RWPE1 (cell line): ENCODE results near the gene CIB2.
A peak's percentile ranks its signal among the peaks of the same experiment; 100 is the strongest.

ENCODE experiments used
- CTCF ChIA-PET: fragments of 350-600 bp; sonication (Branson Sonifier 250); formaldehyde crosslinking; extraction: SDS; loops from one replicate; lab custom pipeline; 2021; lab: Yijun Ruan, JAX
- POLR2A ChIA-PET: fragments of 400-600 bp; formaldehyde crosslinking; extraction: SDS; loops from one replicate; lab custom pipeline; 2020; ENCODE audit warnings: antibody characterized with exemption; ENCODE audit not compliant: low non-redundant PET; lab: Yijun Ruan, JAX
- DNase-seq: peaks from one replicate; pipeline ENCODE4 v3.0.0; 2012; ENCODE audit warnings: low spot score
- H3K27ac ChIP-seq: fragments of 450-650 bp; 2 replicates; pipeline ENCODE4 v1.5.1; 2017
- TF ChIP-seq, protein P1 (sequence below): fragments of 450-650 bp; conservative IDR thresholded peaks from 2 replicates; pipeline ENCODE4 v1.5.1; 2017; ENCODE audit warnings: low read depth, mild to moderate bottlenecking

The CIB2 gene

DNA sequence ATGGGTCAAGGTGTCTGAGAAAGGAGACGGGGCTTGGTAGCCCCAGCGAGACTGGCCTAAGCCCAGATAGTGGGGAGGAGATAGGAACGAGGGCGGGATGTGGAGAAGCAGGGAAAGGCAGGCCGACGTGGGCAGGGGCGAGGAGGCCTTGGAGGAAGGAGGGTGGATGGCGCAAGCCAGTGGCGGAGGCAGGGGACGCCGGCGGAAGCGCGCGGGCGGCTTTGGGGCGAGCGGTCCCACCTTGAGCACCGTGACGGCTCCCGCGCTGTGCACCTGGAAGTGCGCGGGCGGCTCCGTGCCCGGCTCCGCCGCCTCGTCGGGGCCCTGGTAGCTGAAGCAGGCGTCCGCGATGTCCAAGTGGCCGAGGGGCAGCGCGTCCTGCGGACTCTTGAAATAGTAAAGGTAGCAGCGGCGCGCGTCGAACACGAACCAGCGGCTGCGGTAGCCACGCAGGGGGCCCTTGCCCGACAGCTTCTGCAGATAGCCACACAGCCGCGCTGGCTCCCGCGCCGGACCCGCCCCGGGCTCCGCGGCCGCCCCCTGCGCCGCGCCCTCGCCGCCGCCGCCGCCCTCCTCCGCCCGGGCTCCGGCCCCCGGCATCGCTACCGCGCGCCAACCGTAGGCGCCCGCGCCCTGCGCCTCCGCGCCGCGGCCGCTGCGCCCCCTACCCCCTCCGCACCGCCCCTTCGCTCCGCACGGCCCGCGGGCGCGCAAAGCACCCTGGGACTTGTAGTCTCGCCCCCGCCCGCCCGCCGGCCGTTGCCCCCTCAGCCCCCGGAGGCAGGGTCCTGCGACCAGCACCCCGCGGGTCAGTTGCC lies 54.0 kb downstream of the CIB2 start, which contains the start of gene TBC1D2B:
Gene TBC1D2B (minus strand): TSS at position 659 of the 818 bp plus-strand sequence. CDS start 59 bp downstream, at position 600.
- ChIA-PET POLR2A (no interaction called here), CTCF (interaction anchor here (0.6 to 0.7 kb wide), 3 partner anchors 16 to 27 kb away, joined by 3 to 4 read pairs (median 3); no protein-coding TSS in a partner anchor)
- peak; percentile 63 for DNase-seq

DNA sequence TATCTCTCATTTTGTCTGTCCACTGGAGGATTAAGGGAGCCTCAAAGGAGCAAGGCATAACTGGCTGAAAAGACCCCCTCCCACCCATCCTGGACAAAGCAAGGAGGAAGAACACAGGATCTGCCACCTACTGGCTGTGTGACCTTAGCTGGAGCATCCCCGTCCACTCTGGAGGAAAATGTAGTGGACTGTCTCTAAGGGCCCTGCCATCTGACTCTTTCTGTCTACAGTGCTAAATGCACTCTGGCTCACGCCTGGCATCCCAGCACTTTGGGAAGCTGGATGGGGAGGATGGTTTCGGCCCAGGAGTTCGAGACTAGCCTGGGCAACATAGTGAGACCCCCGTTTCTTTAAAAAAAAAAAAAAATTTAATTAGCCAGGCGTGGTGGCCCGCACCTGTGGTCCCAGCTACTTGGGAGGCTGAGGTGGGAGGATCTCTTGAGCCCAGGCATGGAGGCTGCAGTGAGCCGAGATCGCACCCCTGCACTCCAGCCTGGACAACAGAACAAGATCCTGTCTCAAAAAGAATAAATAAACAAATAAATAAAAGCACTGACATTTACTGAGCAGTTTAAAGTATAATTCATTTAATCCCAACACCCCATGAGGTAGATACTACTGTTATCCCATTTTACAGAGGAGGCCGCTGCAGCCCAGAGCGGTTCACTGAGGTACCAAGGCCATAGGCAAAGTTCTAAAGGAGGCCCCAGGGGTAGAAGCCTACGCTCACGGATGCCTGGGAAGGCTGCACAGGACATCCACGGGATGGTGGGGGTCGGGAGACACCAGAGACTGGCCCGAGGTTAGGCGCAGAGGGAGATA lies 54.8 kb downstream of the CIB2 start:
- TF ChIP-seq, protein P1, sequence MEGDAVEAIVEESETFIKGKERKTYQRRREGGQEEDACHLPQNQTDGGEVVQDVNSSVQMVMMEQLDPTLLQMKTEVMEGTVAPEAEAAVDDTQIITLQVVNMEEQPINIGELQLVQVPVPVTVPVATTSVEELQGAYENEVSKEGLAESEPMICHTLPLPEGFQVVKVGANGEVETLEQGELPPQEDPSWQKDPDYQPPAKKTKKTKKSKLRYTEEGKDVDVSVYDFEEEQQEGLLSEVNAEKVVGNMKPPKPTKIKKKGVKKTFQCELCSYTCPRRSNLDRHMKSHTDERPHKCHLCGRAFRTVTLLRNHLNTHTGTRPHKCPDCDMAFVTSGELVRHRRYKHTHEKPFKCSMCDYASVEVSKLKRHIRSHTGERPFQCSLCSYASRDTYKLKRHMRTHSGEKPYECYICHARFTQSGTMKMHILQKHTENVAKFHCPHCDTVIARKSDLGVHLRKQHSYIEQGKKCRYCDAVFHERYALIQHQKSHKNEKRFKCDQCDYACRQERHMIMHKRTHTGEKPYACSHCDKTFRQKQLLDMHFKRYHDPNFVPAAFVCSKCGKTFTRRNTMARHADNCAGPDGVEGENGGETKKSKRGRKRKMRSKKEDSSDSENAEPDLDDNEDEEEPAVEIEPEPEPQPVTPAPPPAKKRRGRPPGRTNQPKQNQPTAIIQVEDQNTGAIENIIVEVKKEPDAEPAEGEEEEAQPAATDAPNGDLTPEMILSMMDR: no peak
- POLR2A ChIA-PET: no interaction called here
- no peak for DNase-seq
- CTCF ChIA-PET: interaction anchor here (0.7 kb wide), 1 partner anchor 17 kb away, joined by 3 read pairs; no protein-coding TSS in a partner anchor
- H3K27ac ChIP-seq: peak overlapping the region; percentile 84

More for the DNA sequence above, 54.0 kb downstream of the CIB2 start, which contains the start of gene TBC1D2B:
- TF ChIP-seq, protein P1: no peak
- H3K27ac ChIP-seq: peak within 1 kb of the TSS; percentile 84

DNA sequence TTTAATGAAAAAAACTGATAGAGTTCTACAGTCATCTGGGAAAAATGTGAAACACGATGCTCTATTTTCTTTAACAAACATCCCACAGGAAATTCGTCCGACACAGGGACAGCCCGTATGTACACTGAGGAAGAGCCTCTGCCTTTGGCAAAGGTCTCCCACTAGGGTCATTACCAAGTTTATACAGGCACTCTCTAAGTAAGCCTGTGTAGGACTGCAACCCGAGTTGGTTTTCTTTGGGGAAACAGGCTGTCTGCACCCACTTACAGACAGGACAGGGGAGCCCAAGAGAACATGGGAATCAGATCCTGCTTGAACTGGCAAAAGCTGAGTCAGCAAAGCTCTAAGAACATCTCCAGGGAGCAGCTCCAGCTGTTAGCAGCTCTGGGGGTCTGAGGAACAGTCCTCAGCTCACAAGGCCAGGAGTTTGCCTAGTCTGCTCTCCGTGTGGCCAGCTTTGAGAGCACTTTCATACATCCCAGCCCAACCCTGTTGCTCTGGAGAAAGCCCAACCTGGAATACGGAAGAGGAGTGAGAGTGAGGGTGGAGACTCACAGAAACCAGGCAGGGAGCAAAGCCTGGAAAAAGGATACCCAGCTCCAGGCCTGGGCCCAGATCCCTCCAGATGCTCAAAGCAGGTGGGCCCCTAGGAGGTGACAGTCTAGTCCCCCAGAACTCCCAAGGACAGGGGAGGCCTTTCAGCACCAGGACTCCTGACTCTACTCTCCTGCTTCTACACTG lies 55.6 kb downstream of the CIB2 start:
- POLR2A ChIA-PET: no interaction called here
- peak; percentile 39 for DNase-seq

DNA sequence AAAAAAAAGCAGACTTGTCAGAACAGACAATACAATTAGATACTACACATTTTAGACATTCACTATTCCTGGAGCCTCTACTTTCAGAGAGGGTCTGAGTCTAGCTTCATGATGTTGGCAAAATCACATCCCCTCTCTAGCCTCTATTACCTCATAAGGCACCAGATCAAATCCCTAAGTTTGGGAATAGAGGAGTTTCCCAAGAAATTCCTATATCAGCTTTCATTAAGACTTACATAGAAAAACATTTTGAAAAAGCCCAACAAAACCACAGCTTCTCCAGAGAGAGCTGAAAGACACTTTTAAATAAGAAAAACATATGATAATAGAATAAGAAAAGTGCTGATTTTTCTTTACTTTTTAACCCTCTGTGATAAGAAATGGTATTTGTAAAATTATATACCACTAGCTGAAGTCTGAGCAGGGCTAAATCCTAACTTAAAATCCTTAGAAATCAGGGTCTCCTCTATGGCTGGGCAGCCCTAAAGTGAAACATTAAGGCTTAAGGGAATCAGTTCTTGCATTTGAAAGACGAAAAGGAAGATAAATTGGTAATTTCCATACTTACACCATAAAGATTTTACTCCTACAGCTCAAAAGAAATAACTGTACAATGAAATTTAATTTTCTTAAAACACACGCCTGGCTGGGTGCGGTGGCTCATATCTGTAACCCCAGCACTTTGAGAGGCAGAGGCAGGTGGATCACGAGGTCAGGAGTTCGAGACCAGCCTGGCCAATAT lies 58.0 kb downstream of the CIB2 start:
- no peak overlapping the region for H3K27ac ChIP-seq
- TF ChIP-seq, protein P1: no peak

More for the DNA sequence above, 55.6 kb downstream of the CIB2 start:
- H3K27ac ChIP-seq: peak overlapping the region; percentile 84
- TF ChIP-seq, protein P1: no peak
- CTCF ChIA-PET: interaction anchor here (0.7 to 0.9 kb wide), 2 partner anchors 18 to 107 kb away, joined by 3 to 4 read pairs; no protein-coding TSS in a partner anchor

DNA sequence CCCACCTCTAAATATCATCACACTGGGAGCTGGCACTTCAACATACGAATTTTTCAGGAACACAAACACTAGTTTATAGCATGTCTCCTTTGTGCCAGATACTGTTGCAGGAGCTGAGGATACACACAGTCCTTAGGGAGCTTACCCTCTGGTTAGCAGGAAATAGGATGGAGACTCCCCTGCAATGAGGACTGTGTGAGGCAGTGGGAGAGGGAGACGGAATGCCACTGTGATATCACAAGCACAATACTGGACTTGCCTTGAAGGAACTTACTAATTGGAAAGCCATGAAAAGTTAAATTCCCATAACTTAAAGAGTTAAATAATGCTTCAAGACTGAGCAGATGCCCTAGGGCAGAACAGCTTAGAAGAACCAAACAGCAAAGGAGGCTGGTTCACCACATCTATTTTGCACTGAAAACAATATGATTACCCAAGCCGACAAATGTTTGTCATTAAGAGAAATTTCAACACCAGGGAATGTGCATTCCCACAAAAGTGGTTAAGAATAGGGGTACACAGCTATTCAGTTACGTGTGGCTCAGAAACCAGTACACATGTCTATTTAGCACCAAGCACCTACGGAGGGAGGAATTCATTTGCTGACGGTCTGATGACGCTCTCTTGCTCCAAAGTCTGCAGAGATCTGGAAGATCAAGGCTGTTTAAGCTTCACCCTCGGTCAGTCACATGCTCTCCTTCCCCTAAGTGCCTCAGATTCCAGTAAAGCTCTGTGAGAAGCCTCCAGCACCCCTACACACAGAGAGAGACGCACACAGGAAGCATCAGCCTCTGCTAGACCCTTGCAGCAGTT lies 59.0 kb downstream of the CIB2 start:
- no peak overlapping the region for H3K27ac ChIP-seq
- ChIA-PET CTCF (interaction anchor here (0.9 kb wide), 1 partner anchor 36 kb away, joined by 3 read pairs; no protein-coding TSS in a partner anchor), POLR2A (no interaction called here)
- no peak for DNase-seq
- TF ChIP-seq, protein P1: no peak

More for the DNA sequence above, 58.0 kb downstream of the CIB2 start:
- ChIA-PET POLR2A (no interaction called here), CTCF (interaction anchor here (0.7 kb wide), 1 partner anchor 149 kb away, joined by 3 read pairs; no protein-coding TSS in a partner anchor)
- no peak for DNase-seq
